HepG2 (cell line): ENCODE results near the gene HMGCLL1. TPM values are rescaled to one million over a fixed set of nuclear protein-coding genes. Genes with fewer than 3 reads are reported as not detected.

Experiments used
- ATAC-seq: fragments of 200-7000 bp; cut with Tn5 transposase; 3 replicates; pipeline ENCODE4 v1.9.1; 2020; ENCODE audit warnings: mild to moderate bottlenecking, moderate library complexity
- BruUV-seq: library from RNA; stranded (reverse); fragments of 400-500 nt; replicated peaks from 2 replicates; lab custom pipeline; 2021; lab: Mats Ljungman, UMichigan
- CTCF ChIA-PET: fragments of 300-600 bp; formaldehyde crosslinking; extraction: SDS; loops from one replicate; lab custom pipeline; 2021; ENCODE audit warnings: low total read pairs, inconsistent platforms, low intra/inter-chr PET ratio; lab: Yijun Ruan, JAX
- POLR2A ChIA-PET: fragments of 350-600 bp; sonication (Branson Sonifier 250); formaldehyde crosslinking; loops from one replicate; lab custom pipeline; 2020; ENCODE audit warnings: antibody characterized with exemption, inconsistent platforms; lab: Yijun Ruan, JAX
- DNase-seq: peaks from one replicate; pipeline ENCODE4 v3.0.0-alpha.2; 2015; ENCODE audit warnings: low spot score
- FAIRE-seq: peaks from 3 replicates; lab custom pipeline; 2011; peaks lifted over from hg19 to GRCh38; lab: Jason Lieb, UNC
- H2AFZ ChIP-seq: one replicate; pipeline ENCODE4 v1.6.1; 2011; ENCODE audit warnings: low read length, inconsistent platforms
- H3K27ac ChIP-seq: fragments of 300-600 bp; 3 replicates; pipeline ENCODE4 v1.8.0; 2011; ENCODE audit warnings: mixed run types, mild to moderate bottlenecking, mixed read lengths, low read length, inconsistent platforms; ENCODE audit not compliant: insufficient read depth; ENCODE audit errors: extremely low read length
- H3K27me3 ChIP-seq, 2 experiments: fragments of 200-600 bp in 1 of 2; 2 replicates in 1 of 2; 3 replicates in 1 of 2; pipeline versions ENCODE4 v1.6.0 to v1.8.0; 2011; ENCODE audit warnings: low read length in 2 of 2, mild to moderate bottlenecking in 2 of 2, moderate library complexity in 2 of 2, inconsistent platforms in 1 of 2; ENCODE audit not compliant: insufficient read depth in 2 of 2, control insufficient read depth in 1 of 2
- H3K36me3 ChIP-seq, 2 experiments: fragments of 200-600 bp in 1 of 2; replicated peaks in 1 of 2; 2 replicates in 1 of 2; 3 replicates in 1 of 2; pipeline versions ENCODE4 v1.5.1 to v1.8.0; 2011; ENCODE audit warnings: low read length in 2 of 2, inconsistent platforms in 1 of 2; ENCODE audit not compliant: insufficient read depth in 2 of 2, control insufficient read depth in 1 of 2
- H3K4me1 ChIP-seq: 2 replicates; pipeline ENCODE4 v1.5.1; 2012; ENCODE audit warnings: low read length, inconsistent platforms; ENCODE audit not compliant: insufficient read depth
- H3K4me2 ChIP-seq: 2 replicates; pipeline ENCODE4 v1.6.0; 2011; ENCODE audit warnings: low read depth, low read length, inconsistent platforms
- H3K4me3 ChIP-seq, 3 experiments: fragments of 200-600 bp in 1 of 3; sonication (generic), shearing (Covaris generic) in 1 of 3; replicated peaks in 1 of 3; 2 replicates each; pipeline ENCODE4 v1.5.1; 2011 to 2016; ENCODE audit warnings: low read length in 3 of 3, inconsistent platforms in 2 of 3, low read depth in 2 of 3, mild to moderate bottlenecking in 2 of 3, control low read depth in 1 of 3, mixed read lengths in 1 of 3; ENCODE audit not compliant: insufficient read depth in 1 of 3
- H3K79me2 ChIP-seq: one replicate; pipeline ENCODE4 v1.6.1; 2011; ENCODE audit warnings: low read length, inconsistent platforms; ENCODE audit not compliant: insufficient read depth
- H3K9ac ChIP-seq: 2 replicates; pipeline ENCODE4 v1.6.0; 2011; ENCODE audit warnings: mild to moderate bottlenecking, low read depth, low read length, inconsistent platforms; ENCODE audit not compliant: insufficient read depth
- H3K9me3 ChIP-seq: 2 replicates; pipeline ENCODE4 v1.5.1; 2012; ENCODE audit warnings: mild to moderate bottlenecking, low read length
- H4K20me1 ChIP-seq: 2 replicates; pipeline ENCODE4 v1.6.0; 2011; ENCODE audit warnings: inconsistent platforms, mild to moderate bottlenecking, low read length, moderate library complexity; ENCODE audit not compliant: insufficient read depth
- ATF7 ChIP-seq, 2 experiments: fragments of 450-650 bp in 1 of 2; sonication (generic) in 1 of 2; formaldehyde crosslinking in 1 of 2; IDR thresholded peaks; 2 replicates each; pipeline versions ENCODE4 v1.4.0 to v1.6.1; 2016 to 2020; ENCODE audit warnings: antibody characterized with exemption in 1 of 2, mild to moderate bottlenecking in 1 of 2, missing genetic modification reagents in 1 of 2
- DR1 ChIP-seq: sonication (generic); formaldehyde crosslinking; IDR thresholded peaks from 2 replicates; pipeline ENCODE4 v1.8.0; 2021; ENCODE audit warnings: mild to moderate bottlenecking, missing genetic modification reagents, inconsistent platforms
- FLYWCH1 ChIP-seq: sonication (generic); formaldehyde crosslinking; IDR thresholded peaks from 2 replicates; pipeline ENCODE4 v1.8.1; 2023; ENCODE audit warnings: mild to moderate bottlenecking, missing genetic modification reagents
- FOXA1 ChIP-seq, 2 experiments: fragments of 450-650 bp in 1 of 2; sonication (generic) in 1 of 2; formaldehyde crosslinking in 1 of 2; IDR thresholded peaks; 2 replicates each; pipeline versions ENCODE4 v1.4.0 to v1.6.1; 2016 to 2020; ENCODE audit warnings: missing genetic modification reagents in 1 of 2
- POLR2G ChIP-seq: fragments of 200-400 bp; formaldehyde crosslinking; IDR thresholded peaks from 2 replicates; pipeline ENCODE4 v1.6.1; 2018; ENCODE audit warnings: mild to moderate bottlenecking, low read depth, low read length, moderate library complexity
- STAG1 ChIP-seq: sonication (generic); formaldehyde crosslinking; IDR thresholded peaks from 2 replicates; pipeline ENCODE4 v1.4.0; 2020; ENCODE audit warnings: missing genetic modification reagents
- ZBTB26 ChIP-seq: IDR thresholded peaks from 2 replicates; pipeline ENCODE4 v1.6.1; 2016; ENCODE audit warnings: missing compliant biosample characterization, missing genetic modification reagents, borderline replicate concordance
- ZFX ChIP-seq: sonication (generic); formaldehyde crosslinking; IDR thresholded peaks from 2 replicates; pipeline ENCODE4 v1.4.0; 2020; ENCODE audit warnings: mild to moderate bottlenecking, low read depth, missing genetic modification reagents, moderate library complexity
- ZNF142 ChIP-seq: sonication (generic); formaldehyde crosslinking; IDR thresholded peaks from 2 replicates; pipeline ENCODE4 v1.4.0; 2020; ENCODE audit warnings: missing genetic modification reagents
- WGBS: methylation state at CpG from one replicate; pipeline ENCODE4 v1.1.6; 2017; ENCODE audit warnings: low lambda C conversion rate; 5-methylcytosine and 5-hydroxymethylcytosine counted together
- in situ Hi-C: cut with HindIII; loops from 2 replicates; pipeline ENCODE4 v1.10.0; 2017; ENCODE audit warnings: low pct_unique_long_range_greater_than_20kb; ENCODE audit not compliant: extremely low pct_ligation_motif_present
- intact Hi-C: fragments of 100-400 bp; cut with micrococcal nuclease; formaldehyde crosslinking; loops from one replicate; pipeline ENCODE4 v1.10.0; 2022; ENCODE audit not compliant: unreplicated experiment
- polyA plus RNA-seq, 8 experiments: library from polyadenylated mRNA; depleted of rRNA in 3 of 8; stranded (reverse) in 7 of 8; unstranded in 1 of 8; fragments of >200 nt; fragmentation: Illumina TruSeq in 4 of 8; extraction: Trizol in 4 of 8; gene quantifications; 2 replicates each; pipeline versions ENCODE4 v1.2.1 to v1.2.3, GENCODE V29; 2011 to 2016; ENCODE audit warnings: low read depth in 4 of 8, missing spikeins in 1 of 8, mixed read lengths in 1 of 8; ENCODE audit not compliant: insufficient read depth in 1 of 8
- total RNA-seq, 5 experiments: library from RNA; depleted of rRNA; stranded (reverse); fragments of >200 nt; fragmentation: Illumina TruSeq; extraction: Trizol; gene quantifications; 2 replicates each; pipeline ENCODE4 v1.2.3, GENCODE V29; 2016; ENCODE audit warnings: low read depth in 1 of 5

Gene HMGCLL1
- total and polyA plus RNA-seq, 2 of the 13 experiments (the other 11 are each of a cell fraction or from before 2014, with no cell fraction given) = not detected

- no peak for TF ChIP-seq ZBTB26 (CRISPR knock-in tag)
- no peak for TF ChIP-seq DR1
- no peak for TF ChIP-seq FLYWCH1
- TF ChIP-seq ZFX (CRISPR knock-in tag) = no peak
- peak; percentile 29; the same call in 1 of the 2 replicates for TF ChIP-seq STAG1 (CRISPR knock-in tag)
- TF ChIP-seq POLR2G = no peak
Observed at GRCh38 chr6:55543633-55544309, 35.2 kb downstream of the HMGCLL1 start (continued).

- ChIA-PET CTCF (no interaction called here), POLR2A (no interaction called here)
- Histone ChIP-seq H3K79me2 (no peaks in the 10 kb centered on the region), H4K20me1 (no peaks in the 10 kb centered on the region), H3K9ac (no peak overlapping the region), H3K4me3 (no peak overlapping the region), H3K36me3 (no peaks in the 10 kb centered on the region), H3K9me3 (no peaks in the 10 kb centered on the region), H3K4me2 (no peak overlapping the region), H3K27ac (no peak overlapping the region), H3K4me1 (no peaks in the 10 kb centered on the region), H3K27me3 (no peaks in the 10 kb centered on the region), H2AFZ (no peak overlapping the region)
- no TSS peak for BruUV-seq
- no peak for DNase-seq
- FAIRE-seq = no peak
- in situ Hi-C loops (no loop called here), intact Hi-C loops (no loop called here)
- 3% methylated on average over 1 of the region's 1 CpG for WGBS
- ATAC-seq = no peak
- TF ChIP-seq ATF7 (IDR thresholded peaks at IDR 0.05) (peak; percentile 59; the same call in 1 of the 2 replicates), ATF7 (CRISPR knock-in tag; IDR thresholded peaks at IDR 0.05) (no peak), ZNF142 (no peak), FOXA1 (IDR thresholded peaks at IDR 0.05) (no peak), FOXA1 (CRISPR knock-in tag; IDR thresholded peaks at IDR 0.05) (no peak)
Observed at GRCh38 chr6:55541024-55541423, 38.0 kb downstream of the HMGCLL1 start.
